Ramos (cell line): ENCODE data around the gene JSRP1.
"Not testable (repeated sequence)": the region's sequence is repeated elsewhere in the genome, so short reads cannot be mapped to it uniquely, and the experiment has no call there.

Experiments used
- in situ Hi-C: fragments of 300-500 bp; cut with MboI; formaldehyde crosslinking; loops from one replicate; pipeline ENCODE4 v1.14.3; 2022; ENCODE audit warnings: low sequenced_read_pairs; ENCODE audit not compliant: unreplicated experiment

The JSRP1 gene

DNA sequence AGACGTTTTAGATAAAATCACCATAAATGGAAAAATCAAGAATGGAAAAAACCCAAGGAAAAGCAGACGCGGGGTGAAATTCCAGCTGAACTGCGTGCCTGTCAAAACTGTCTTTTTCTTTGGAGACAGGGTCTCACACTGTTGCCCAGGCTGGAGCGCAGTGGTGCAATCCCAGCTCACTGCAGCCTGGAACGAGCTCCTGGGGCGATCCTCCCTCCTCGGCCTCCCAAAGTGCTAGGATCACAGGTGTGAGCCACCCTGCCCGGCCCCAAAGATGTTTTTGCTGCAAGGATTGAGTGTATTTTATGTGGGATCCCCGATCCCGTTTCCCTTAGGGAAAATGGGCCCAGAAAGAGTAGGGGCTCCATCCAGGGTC, 26.6 kb upstream of the JSRP1 start:
- in situ Hi-C loops: no loop called here

DNA sequence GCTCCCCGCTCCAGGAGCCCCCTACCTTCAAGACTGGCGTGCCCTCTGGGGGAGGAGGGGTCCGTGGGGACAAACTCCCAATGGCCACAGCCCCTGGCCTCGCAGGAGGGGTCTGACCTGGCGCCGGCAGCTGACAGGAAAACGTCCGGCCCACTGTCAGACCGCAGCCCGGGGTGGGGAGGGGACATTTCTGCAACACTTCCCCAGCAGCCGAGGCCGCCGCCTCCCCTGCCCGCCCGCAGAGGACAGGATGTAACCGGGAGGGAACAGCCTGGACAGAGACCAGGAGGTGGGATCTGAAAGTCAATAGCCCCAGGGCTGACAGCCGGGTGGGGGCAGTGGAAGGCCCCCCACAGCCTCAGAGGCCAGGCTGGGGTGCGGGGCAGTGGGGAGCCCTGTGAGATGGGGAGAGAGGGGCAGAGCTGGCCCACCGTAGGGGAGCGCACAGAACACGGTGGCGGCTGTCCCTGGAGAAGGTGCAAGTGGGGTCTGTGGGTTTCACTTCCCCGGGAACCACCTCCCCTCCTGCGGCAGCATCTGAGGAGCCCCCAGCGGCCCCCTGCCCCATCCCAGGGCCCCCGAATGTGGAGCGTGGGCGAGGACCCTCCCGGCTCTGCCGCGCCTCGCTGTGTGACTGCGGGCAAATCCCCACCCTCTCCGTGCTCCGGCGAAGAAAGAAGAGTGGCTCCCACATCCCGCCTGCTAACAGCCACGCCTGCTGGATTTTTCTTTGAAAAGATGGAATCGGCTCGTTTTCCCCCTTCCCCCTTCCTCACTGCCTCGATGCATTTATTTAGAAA, 26.0 kb upstream of the JSRP1 start, which contains the start of gene PEAK3:
Gene PEAK3, minus strand, starts transcription at position 114 of the 800 bp plus-strand sequence. CDS start 1,244 bp downstream, outside the sequence.
- in situ Hi-C loops: no loop called here

DNA sequence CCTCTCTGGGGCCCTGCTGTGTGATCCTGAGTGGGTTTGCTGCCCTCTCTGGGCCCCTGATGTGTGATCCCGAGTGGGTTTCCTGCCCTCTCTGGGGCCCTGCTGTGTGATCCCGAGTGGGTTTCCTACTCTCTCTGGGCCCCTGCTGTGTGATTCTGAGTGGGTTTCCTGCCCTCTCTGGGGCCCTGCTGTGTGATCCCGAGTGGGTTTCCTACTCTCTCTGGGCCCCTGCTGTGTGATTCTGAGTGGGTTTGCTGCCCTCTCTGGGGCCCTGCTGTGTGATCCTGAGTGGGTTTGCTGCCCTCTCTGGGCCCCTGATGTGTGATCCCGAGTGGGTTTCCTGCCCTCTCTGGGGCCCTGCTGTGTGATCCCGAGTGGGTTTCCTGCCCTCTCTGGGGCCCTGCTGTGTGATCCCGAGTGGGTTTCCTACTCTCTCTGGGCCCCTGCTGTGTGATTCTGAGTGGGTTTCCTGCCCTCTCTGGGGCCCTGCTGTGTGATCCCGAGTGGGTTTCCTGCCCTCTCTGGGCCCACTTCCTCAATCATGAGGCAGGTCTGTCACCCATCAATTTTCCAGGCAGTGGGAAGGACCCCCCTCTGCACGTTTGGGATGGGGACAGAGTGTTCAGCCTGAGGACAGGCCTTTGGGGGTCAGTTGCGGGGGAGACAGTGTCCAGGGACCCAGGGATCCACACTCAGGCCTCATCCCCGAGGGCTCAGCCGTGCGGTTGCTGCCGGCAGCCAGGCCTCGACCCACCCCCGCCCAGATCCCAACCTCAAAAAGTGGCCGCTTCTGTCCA, 25.2 kb upstream of the JSRP1 start:
- in situ Hi-C loops: not testable (repeated sequence)

GRCh38 chr19:2280633-2281264, 24.5 kb upstream of the JSRP1 start:
- in situ Hi-C loops: no loop called here

- in situ Hi-C loops: no loop called here
Observed at GRCh38 chr19:2278459-2279158, 22.4 kb upstream of the JSRP1 start.

DNA sequence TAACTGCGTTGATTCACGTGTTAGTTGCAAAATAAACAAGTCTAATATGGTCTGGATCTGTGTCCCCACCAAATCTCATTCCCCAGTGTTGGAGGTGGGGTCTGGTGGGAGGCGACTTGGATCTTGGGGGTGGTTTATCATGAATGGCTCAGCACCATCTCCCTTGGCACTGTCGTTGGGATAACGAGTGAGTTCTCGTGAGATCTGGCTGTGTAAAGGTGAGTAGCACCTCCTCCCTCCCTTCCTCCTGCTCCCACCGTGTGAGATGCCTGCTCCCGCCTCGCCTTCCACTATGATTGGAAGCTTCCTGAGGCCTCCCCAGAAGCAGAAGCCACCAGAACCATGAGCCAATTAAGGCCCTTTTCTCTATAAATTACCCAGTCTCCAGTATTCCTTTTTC, 20.9 kb upstream of the JSRP1 start:
- in situ Hi-C loops: no loop called here

GRCh38 chr19:2276429-2276986, 20.3 kb upstream of the JSRP1 start:
- in situ Hi-C loops: no loop called here

DNA sequence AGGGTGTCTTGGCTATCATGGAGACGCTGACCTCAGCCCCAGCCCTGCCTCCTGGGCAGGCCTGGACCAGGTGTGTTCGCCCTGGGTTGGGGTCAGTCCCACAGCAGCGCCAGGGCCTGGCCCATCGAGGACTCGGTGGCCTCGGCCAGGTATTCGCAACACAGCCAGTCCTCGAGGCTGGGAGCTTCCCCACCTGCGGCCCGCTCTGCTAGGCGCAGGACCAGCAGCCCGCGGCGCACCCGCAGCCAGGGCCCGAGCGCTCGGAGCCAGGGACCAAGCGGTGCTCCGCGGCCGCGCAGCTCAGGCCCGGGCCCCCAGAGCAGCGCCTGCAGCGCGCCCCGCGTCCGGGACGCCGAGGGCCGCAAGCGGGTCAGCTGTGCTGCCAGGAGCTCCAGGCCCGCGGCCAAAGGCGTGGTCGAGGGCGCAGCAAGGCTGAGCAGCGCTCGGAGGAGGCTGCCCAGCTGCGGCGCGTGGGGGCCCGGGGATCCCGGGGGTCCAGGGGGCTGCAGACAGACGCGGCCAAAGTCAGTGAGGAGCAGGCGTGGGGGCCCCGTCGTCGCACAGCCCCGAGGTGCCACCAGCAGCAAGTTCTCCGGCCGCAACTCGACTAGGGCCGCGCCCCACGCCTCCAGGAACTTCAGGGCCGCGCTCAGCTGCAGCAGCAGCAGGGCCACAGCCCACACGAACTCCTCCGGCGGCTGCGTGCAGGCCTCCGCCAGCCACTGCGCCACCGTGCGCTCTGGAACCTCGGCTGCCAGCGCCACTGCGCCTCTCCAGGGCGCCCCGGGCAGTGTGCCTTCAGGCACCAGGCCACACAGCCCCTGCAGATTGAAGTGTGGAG, 19.6 kb upstream of the JSRP1 start:
- in situ Hi-C loops: no loop called here

DNA sequence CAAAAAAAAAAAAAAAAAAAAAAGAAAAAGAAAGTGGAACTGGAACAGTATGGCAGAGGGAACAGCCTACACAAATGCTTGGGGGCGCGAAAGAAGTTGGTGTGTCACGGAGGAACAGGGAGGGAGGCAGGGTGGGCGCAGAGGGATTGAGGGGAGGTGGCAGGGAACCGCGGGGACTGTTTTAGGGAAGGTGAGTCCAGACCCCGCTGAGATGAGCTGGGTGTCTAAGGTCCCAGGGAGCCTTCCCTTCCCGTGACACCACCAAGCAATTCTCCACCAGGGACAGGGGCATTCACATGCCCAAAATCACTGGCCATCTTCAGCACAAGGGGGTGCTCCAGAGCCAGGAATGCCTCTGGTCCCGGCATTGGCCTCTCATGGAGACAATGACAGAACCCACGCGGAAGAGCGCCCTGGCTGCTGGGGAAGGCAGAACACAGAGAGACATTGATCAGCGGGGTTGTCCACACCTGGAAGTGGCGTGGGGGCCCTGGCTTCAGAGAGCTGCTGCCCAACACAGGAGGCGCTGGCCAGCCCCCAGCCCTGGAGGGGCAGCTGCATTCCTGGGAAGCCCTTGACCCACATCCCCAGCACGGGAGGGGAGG, 18.8 kb upstream of the JSRP1 start:
- in situ Hi-C loops: no loop called here

DNA sequence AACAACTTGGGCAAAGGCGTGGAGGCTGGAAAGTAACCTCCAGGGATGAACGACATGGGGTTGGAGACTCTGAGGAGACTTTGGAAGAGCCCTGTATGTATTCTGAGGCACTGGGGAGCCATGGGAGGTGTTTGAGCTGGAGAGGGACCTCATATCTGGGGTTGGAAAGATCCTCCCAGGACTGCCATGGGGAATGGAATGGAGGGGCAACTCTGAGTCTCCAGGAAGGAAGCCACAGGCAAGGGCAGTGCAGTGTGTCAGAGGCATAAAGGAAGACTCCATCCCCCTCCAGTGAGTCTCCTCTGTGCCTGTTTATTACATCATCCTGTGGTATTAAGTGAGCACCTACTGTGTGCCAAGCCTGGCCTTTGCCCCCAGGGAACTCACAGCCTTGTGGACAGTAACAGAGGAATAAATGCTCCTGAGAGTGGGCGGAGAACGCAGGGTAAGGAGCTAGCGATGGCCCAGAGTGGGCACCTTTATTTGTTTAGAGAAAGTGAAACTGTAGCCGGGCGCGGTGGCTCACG, 18.0 kb upstream of the JSRP1 start:
- in situ Hi-C loops: no loop called here

GRCh38 chr19:2273356-2274184, 17.4 kb upstream of the JSRP1 start:
- in situ Hi-C loops: no loop called here

GRCh38 chr19:2271234-2272103, 15.3 kb upstream of the JSRP1 start:
- in situ Hi-C loops: no loop called here

DNA sequence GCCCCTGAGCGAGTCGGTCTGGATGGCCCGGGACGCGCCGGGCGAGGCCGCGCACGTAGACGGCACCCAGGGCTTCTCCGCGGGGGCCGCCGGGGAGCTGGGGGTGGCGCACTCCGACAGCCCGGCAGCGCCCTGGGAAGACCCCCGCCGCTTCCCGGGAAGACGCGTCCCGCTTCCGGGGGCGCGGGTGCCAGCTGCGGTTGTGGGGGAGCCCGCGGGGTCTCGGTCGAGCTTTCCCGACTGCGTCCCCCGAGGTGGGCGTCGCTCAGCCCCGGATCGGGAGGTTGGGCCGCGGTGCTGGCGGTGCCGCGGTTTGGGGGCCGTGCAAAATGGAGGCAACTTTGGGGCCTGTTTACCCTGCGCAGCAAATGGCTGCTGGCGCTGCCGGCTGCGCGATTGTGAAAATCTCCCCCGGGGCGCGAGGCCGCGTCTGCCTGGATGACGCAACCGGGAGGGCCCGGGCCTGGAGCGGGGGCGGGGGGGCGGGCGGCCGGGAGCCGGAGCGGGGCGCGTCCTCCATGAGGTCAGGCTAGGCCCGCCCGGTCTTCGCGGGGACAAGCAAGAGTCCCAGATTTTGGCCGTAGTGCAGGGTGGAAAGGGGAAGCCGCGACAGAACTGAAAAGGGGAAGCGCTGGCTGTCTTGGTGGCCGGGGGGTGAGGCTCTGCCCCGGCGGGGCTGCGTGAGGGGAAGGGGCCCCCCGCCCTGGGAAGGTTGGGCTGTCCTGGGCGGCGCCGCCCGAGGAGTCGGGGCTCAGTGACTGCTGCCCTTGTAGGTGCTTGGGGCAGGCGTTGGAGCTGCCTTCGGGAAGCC, 14.4 kb upstream of the JSRP1 start:
- in situ Hi-C loops: no loop called here

- in situ Hi-C loops: no loop called here
Observed at GRCh38 chr19:2270157-2270422, 13.9 kb upstream of the JSRP1 start.

GRCh38 chr19:2269244-2270156, 13.3 kb upstream of the JSRP1 start:
- in situ Hi-C loops: loop anchor here (10.0 kb wide), 1 partner anchor 345 kb away; no protein-coding TSS in a partner anchor
